ENCODE measurements around the gene ALDH16A1.
"Not testable (repeated sequence)": the region's sequence is repeated elsewhere in the genome, so short reads cannot be mapped to it uniquely, and the experiment has no call there.

Gene ALDH16A1

DNA sequence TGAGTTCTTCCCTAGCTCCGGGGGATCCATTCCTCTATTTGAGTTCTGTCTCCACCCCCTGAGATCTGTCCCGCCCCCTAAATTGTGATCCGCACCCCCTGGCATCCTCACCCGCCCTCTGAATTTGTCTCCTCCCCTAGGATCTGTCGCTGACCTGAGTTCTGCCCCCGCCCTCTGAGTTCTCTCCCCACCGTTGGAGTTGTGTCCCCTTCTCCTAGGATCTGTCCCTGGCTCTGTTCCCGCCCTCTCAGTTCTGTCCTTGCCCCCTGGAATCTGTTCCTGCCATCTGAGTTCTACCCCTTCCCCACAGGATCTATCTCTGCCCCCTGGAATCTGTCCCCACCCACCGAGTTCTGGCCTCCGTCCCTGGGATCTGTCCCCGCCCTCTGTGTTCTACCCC, 10.7 kb upstream of the ALDH16A1 start:
- TF ChIP-seq, protein P1, sequence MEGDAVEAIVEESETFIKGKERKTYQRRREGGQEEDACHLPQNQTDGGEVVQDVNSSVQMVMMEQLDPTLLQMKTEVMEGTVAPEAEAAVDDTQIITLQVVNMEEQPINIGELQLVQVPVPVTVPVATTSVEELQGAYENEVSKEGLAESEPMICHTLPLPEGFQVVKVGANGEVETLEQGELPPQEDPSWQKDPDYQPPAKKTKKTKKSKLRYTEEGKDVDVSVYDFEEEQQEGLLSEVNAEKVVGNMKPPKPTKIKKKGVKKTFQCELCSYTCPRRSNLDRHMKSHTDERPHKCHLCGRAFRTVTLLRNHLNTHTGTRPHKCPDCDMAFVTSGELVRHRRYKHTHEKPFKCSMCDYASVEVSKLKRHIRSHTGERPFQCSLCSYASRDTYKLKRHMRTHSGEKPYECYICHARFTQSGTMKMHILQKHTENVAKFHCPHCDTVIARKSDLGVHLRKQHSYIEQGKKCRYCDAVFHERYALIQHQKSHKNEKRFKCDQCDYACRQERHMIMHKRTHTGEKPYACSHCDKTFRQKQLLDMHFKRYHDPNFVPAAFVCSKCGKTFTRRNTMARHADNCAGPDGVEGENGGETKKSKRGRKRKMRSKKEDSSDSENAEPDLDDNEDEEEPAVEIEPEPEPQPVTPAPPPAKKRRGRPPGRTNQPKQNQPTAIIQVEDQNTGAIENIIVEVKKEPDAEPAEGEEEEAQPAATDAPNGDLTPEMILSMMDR (conservative IDR thresholded peaks at IDR 0.05; ENCODE audit: low read length) = no peak
- TF ChIP-seq EZH2phosphoT487 (IDR thresholded peaks at IDR 0.05; ENCODE audit: borderline replicate concordance) = no peak
- peak overlapping the region; percentile 94 for H3K4me2 ChIP-seq (ENCODE audit: low read depth, low read length, poor library complexity, severe bottlenecking)
- H3K36me3 ChIP-seq (ENCODE audit: insufficient read depth, low read length) = no peaks in the 10 kb centered on the region
- H3K4me1 ChIP-seq (ENCODE audit: insufficient read depth, low read length, poor library complexity, severe bottlenecking) = peaks cover 11% of the 10 kb centered on the region
- no peaks in the 10 kb centered on the region for H3K27me3 ChIP-seq (ENCODE audit: insufficient read depth, low read length, poor library complexity, severe bottlenecking)
- peaks cover 6% of the 10 kb centered on the region for H4K20me1 ChIP-seq (ENCODE audit: insufficient read depth, low read length, poor library complexity, severe bottlenecking)
- peak overlapping the region; percentile 98; the same call in 1 of the 2 replicates for H2AFZ ChIP-seq (ENCODE audit: low read length)
- peak overlapping the region; percentile 90 for H3K9ac ChIP-seq (ENCODE audit: low read depth, low read length, poor library complexity, severe bottlenecking)
- peaks cover 8% of the 10 kb centered on the region; the same call in 1 of the 2 replicates for H3F3A ChIP-seq (ENCODE audit: low read depth)
- peak overlapping the region; percentile 90 for H3K4me3 ChIP-seq (ENCODE audit: low read length, poor library complexity, severe bottlenecking)
- no peaks in the 10 kb centered on the region for H3K9me3 ChIP-seq (ENCODE audit: insufficient read depth, low read depth, low read length)
- H3K79me2 ChIP-seq (ENCODE audit: insufficient read depth, low read length) = no peaks in the 10 kb centered on the region; the same call in 1 of the 2 replicates
- no peaks in the 10 kb centered on the region for H3K9me2 ChIP-seq (replicated peaks; ENCODE audit: low read depth, low read length)

DNA sequence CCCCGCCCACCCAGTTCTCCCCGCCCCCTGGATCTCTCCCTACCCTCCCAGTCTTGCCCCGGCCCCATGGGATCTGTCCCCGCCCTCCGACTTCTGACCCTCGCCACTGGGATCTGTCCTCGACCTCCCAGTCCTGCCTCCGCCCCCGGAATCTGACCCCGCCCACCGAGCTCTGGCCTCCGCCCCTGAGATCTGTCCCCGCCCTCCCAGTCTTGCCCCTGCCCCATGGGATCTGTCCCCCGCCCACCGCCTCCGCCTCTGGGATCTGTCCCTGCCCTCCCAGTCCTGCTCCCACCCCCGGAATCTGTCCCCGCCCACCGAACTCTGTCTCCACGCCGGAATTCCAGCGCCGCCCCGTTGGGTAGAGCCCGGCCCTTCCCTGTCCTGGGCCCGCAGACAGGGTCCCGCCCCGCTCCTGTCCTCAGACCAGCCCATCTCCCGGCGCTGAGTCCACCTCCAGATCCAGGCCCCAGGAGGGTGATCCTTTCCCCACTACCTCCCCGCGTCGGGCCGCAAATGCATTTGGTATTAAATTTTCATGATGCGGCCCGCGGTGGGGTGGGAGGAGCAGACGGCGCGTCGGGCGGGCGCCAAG, 10.2 kb upstream of the ALDH16A1 start:
- peaks cover 8% of the 10 kb centered on the region; the same call in 1 of the 2 replicates for H3F3A ChIP-seq (ENCODE audit: low read depth)
- H3K4me2 ChIP-seq (ENCODE audit: low read depth, low read length, poor library complexity, severe bottlenecking) = peak overlapping the region; percentile 94
- H3K36me3 ChIP-seq (ENCODE audit: insufficient read depth, low read length) = no peaks in the 10 kb centered on the region
- no peaks in the 10 kb centered on the region for H3K9me2 ChIP-seq (replicated peaks; ENCODE audit: low read depth, low read length)
- H3K79me2 ChIP-seq (ENCODE audit: insufficient read depth, low read length) = peaks cover 3% of the 10 kb centered on the region; the same call in 1 of the 2 replicates
- H3K9me3 ChIP-seq (ENCODE audit: insufficient read depth, low read depth, low read length) = no peaks in the 10 kb centered on the region
- peaks cover 11% of the 10 kb centered on the region for H4K20me1 ChIP-seq (ENCODE audit: insufficient read depth, low read length, poor library complexity, severe bottlenecking)
- peak overlapping the region; percentile 90 for H3K9ac ChIP-seq (ENCODE audit: low read depth, low read length, poor library complexity, severe bottlenecking)
- no peaks in the 10 kb centered on the region for H3K27me3 ChIP-seq (ENCODE audit: insufficient read depth, low read length, poor library complexity, severe bottlenecking)
- TF ChIP-seq, protein P1 (conservative IDR thresholded peaks at IDR 0.05; ENCODE audit: low read length) = no peak
- no peak for TF ChIP-seq EZH2phosphoT487 (IDR thresholded peaks at IDR 0.05; ENCODE audit: borderline replicate concordance)
- H2AFZ ChIP-seq (ENCODE audit: low read length) = peak overlapping the region; percentile 98
- H3K4me3 ChIP-seq (ENCODE audit: low read length, poor library complexity, severe bottlenecking) = peak overlapping the region; percentile 90
- H3K4me1 ChIP-seq (ENCODE audit: insufficient read depth, low read length, poor library complexity, severe bottlenecking) = peaks cover 11% of the 10 kb centered on the region

DNA sequence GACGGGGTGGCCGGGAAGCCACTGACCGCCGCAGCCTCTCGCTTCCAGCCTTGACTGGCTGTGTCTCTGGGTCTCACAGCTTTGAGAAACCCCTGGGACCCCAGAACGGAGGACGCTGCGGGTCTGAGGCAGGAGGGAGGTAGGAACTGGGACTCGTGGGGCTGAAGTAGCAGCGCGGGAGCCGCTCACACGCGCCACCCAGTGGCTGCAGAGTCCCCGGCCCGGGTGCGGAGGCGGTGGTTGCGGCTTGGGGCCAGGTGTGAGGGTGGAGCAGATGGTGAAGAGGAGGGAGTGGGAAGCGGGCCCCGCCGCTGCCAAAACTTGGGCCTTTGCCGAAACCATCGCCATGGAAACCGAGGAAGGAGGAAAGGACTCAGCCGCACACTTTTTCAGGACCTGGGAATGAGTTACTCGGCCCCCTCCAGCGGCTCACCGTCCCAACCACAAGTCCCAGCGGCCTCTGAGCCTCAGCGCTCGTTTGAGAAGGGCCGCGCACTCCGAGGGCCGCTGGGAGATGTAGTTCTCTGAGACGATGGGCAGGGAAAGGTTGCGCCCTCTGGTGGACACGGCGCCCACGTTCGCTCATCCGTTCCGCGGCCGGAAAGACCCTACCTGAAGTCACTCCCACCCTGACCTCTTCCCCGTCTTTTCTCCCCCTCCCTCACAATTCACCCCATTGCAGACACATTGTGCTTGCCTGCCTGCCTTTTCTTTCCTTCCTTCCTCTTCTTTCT, 9.5 kb upstream of the ALDH16A1 start:
- no peak for TF ChIP-seq EZH2phosphoT487 (IDR thresholded peaks at IDR 0.05; ENCODE audit: borderline replicate concordance)
- TF ChIP-seq, protein P1 (conservative IDR thresholded peaks at IDR 0.05; ENCODE audit: low read length) = peak; percentile 86

DNA sequence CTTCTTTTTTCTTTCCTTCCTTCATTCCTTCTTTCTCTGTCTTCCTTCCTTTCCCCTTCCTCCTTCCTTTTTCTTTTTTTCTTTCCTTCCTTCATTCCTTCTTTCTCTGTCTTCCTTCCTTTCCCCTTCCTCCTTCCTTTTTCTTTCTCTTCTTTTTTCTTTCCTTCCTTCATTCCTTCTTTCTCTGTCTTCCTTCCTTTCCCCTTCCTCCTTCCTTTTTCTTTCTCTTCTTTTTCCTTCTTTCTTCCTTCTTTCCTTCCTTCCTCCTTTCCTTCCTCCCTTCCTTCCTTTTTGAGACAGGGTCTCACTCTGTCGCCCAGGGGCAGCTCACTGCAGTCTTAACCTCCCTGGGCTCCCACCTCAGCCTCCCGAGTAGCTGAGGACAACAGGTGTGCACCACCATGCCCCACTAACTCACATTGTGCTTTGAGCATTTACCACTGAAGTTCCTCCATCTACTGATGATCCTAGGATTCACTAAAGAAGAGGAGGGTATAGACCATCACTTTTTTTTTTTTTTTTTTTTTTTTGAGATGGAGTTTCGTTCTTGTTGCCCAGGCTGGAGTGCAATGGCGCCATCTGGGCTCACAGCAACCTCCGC, 8.8 kb upstream of the ALDH16A1 start:
- Histone ChIP-seq H3K4me2 (ENCODE audit: low read depth, low read length, poor library complexity, severe bottlenecking) (peak overlapping the region; percentile 94), H4K20me1 (ENCODE audit: insufficient read depth, low read length, poor library complexity, severe bottlenecking) (peaks cover 20% of the 10 kb centered on the region), H3K79me2 (ENCODE audit: insufficient read depth, low read length) (peaks cover 16% of the 10 kb centered on the region), H3K4me3 (ENCODE audit: low read length, poor library complexity, severe bottlenecking) (peak overlapping the region; percentile 90), H2AFZ (ENCODE audit: low read length) (peak overlapping the region; percentile 78; the same call in 1 of the 2 replicates), H3K9ac (ENCODE audit: low read depth, low read length, poor library complexity, severe bottlenecking) (peak overlapping the region; percentile 90), H3K4me1 (ENCODE audit: insufficient read depth, low read length, poor library complexity, severe bottlenecking) (peaks cover 11% of the 10 kb centered on the region)
- H3K9me2 ChIP-seq (replicated peaks; ENCODE audit: low read depth, low read length); H3K27me3 ChIP-seq (ENCODE audit: insufficient read depth, low read length, poor library complexity, severe bottlenecking); H3F3A ChIP-seq (ENCODE audit: low read depth); H3K36me3 ChIP-seq (ENCODE audit: insufficient read depth, low read length); H3K9me3 ChIP-seq (ENCODE audit: insufficient read depth, low read depth, low read length): not testable (repeated sequence)

More for the DNA sequence above, 9.5 kb upstream of the ALDH16A1 start:
- Histone ChIP-seq H3K27me3 (ENCODE audit: insufficient read depth, low read length, poor library complexity, severe bottlenecking) (no peaks in the 10 kb centered on the region), H3K4me3 (ENCODE audit: low read length, poor library complexity, severe bottlenecking) (peak overlapping the region; percentile 90), H3K4me1 (ENCODE audit: insufficient read depth, low read length, poor library complexity, severe bottlenecking) (peaks cover 11% of the 10 kb centered on the region), H3K9me3 (ENCODE audit: insufficient read depth, low read depth, low read length) (no peaks in the 10 kb centered on the region), H3F3A (ENCODE audit: low read depth) (peaks cover 8% of the 10 kb centered on the region; the same call in 1 of the 2 replicates), H2AFZ (ENCODE audit: low read length) (peak overlapping the region; percentile 98), H3K36me3 (ENCODE audit: insufficient read depth, low read length) (no peaks in the 10 kb centered on the region), H3K79me2 (ENCODE audit: insufficient read depth, low read length) (peaks cover 10% of the 10 kb centered on the region; the same call in 1 of the 2 replicates), H3K9ac (ENCODE audit: low read depth, low read length, poor library complexity, severe bottlenecking) (peak overlapping the region; percentile 90), H3K4me2 (ENCODE audit: low read depth, low read length, poor library complexity, severe bottlenecking) (peak overlapping the region; percentile 94), H4K20me1 (ENCODE audit: insufficient read depth, low read length, poor library complexity, severe bottlenecking) (peaks cover 18% of the 10 kb centered on the region), H3K9me2 (replicated peaks; ENCODE audit: low read depth, low read length) (no peaks in the 10 kb centered on the region)

Data from Loucy (cell line).